ENCODE measurements around the gene RAB27A. TPM values are rescaled to one million over a fixed set of nuclear protein-coding genes. Genes with fewer than 3 reads are reported as not detected.

RAB27A gene
- total RNA-seq, 1 donor from 2014 or later: 19.4 TPM

GRCh38 chr15:55218056-55218455, 71.6 kb downstream of the RAB27A start:
- H3K36me3 Mint-ChIP-seq (ENCODE audit: low read depth, unreplicated experiment): no peaks in the 10 kb centered on the region
- peaks cover 22% of the 10 kb centered on the region for H3K4me1 Mint-ChIP-seq (ENCODE audit: unreplicated experiment)
- no peak overlapping the region for H3K4me3 Mint-ChIP-seq (ENCODE audit: unreplicated experiment)
- H3K27ac Mint-ChIP-seq (ENCODE audit: unreplicated experiment): no peak overlapping the region
- no peak for DNase-seq (ENCODE audit: low spot score)
- no peak for TF ChIP-seq CTCF (IDR thresholded peaks at IDR 0.05; ENCODE audit: unreplicated experiment)
- peaks cover 1% of the 10 kb centered on the region for H3K27me3 Mint-ChIP-seq (ENCODE audit: unreplicated experiment)
- H3K9me3 Mint-ChIP-seq (ENCODE audit: unreplicated experiment): peaks cover 6% of the 10 kb centered on the region

GRCh38 chr15:55204464-55204863, 85.1 kb downstream of the RAB27A start:
- no peaks in the 10 kb centered on the region for H3K9me3 Mint-ChIP-seq (ENCODE audit: unreplicated experiment)
- no peak overlapping the region for H3K4me3 Mint-ChIP-seq (ENCODE audit: unreplicated experiment)
- no peaks in the 10 kb centered on the region for H3K4me1 Mint-ChIP-seq (ENCODE audit: unreplicated experiment)
- no peaks in the 10 kb centered on the region for H3K36me3 Mint-ChIP-seq (ENCODE audit: low read depth, unreplicated experiment)
- H3K27ac Mint-ChIP-seq (ENCODE audit: unreplicated experiment): no peak overlapping the region
- TF ChIP-seq CTCF (IDR thresholded peaks at IDR 0.05; ENCODE audit: unreplicated experiment): no peak
- no peaks in the 10 kb centered on the region for H3K27me3 Mint-ChIP-seq (ENCODE audit: unreplicated experiment)
- no peak for DNase-seq (ENCODE audit: low spot score)

- Mint-ChIP-seq H3K27me3 (ENCODE audit: unreplicated experiment) (no peaks in the 10 kb centered on the region), H3K36me3 (ENCODE audit: low read depth, unreplicated experiment) (no peaks in the 10 kb centered on the region), H3K27ac (ENCODE audit: unreplicated experiment) (no peak overlapping the region), H3K9me3 (ENCODE audit: unreplicated experiment) (no peaks in the 10 kb centered on the region), H3K4me3 (ENCODE audit: unreplicated experiment) (no peak overlapping the region), H3K4me1 (ENCODE audit: unreplicated experiment) (no peaks in the 10 kb centered on the region)
- DNase-seq (ENCODE audit: low spot score): no peak
- no peak for TF ChIP-seq CTCF (IDR thresholded peaks at IDR 0.05; ENCODE audit: unreplicated experiment)
Observed at GRCh38 chr15:55202206-55202605, 87.4 kb downstream of the RAB27A start.

GRCh38 chr15:55198706-55199105, 90.9 kb downstream of the RAB27A start:
- no peak for DNase-seq (ENCODE audit: low spot score)
- no peak overlapping the region for H3K4me3 Mint-ChIP-seq (ENCODE audit: unreplicated experiment)
- no peaks in the 10 kb centered on the region for H3K9me3 Mint-ChIP-seq (ENCODE audit: unreplicated experiment)
- no peak overlapping the region for H3K27ac Mint-ChIP-seq (ENCODE audit: unreplicated experiment)
- no peak for TF ChIP-seq CTCF (IDR thresholded peaks at IDR 0.05; ENCODE audit: unreplicated experiment)
- H3K27me3 Mint-ChIP-seq (ENCODE audit: unreplicated experiment): no peaks in the 10 kb centered on the region
- H3K36me3 Mint-ChIP-seq (ENCODE audit: low read depth, unreplicated experiment): no peaks in the 10 kb centered on the region
- H3K4me1 Mint-ChIP-seq (ENCODE audit: unreplicated experiment): peaks cover 5% of the 10 kb centered on the region

GRCh38 chr15:55197719-55198118, 91.9 kb downstream of the RAB27A start:
- no peak overlapping the region for H3K27ac Mint-ChIP-seq (ENCODE audit: unreplicated experiment)
- TF ChIP-seq CTCF (IDR thresholded peaks at IDR 0.05; ENCODE audit: unreplicated experiment): no peak
- H3K27me3 Mint-ChIP-seq (ENCODE audit: unreplicated experiment): no peaks in the 10 kb centered on the region
- no peaks in the 10 kb centered on the region for H3K9me3 Mint-ChIP-seq (ENCODE audit: unreplicated experiment)
- H3K4me3 Mint-ChIP-seq (ENCODE audit: unreplicated experiment): no peak overlapping the region
- H3K36me3 Mint-ChIP-seq (ENCODE audit: low read depth, unreplicated experiment): no peaks in the 10 kb centered on the region
- DNase-seq (ENCODE audit: low spot score): no peak
- H3K4me1 Mint-ChIP-seq (ENCODE audit: unreplicated experiment): peaks cover 5% of the 10 kb centered on the region
